NCI-H2081 treated with DMSO at 0.1 percent for 48 hours (cell line): ENCODE data around the gene TMEM185A.
"Not testable (repeated sequence)": the region's sequence is repeated elsewhere in the genome, so short reads cannot be mapped to it uniquely, and the experiment has no call there.

Experiments
- DNase-seq: peaks from one replicate; lab custom pipeline; 2025; lab: John Stamatoyannopoulos, UW

TMEM185A gene

DNA sequence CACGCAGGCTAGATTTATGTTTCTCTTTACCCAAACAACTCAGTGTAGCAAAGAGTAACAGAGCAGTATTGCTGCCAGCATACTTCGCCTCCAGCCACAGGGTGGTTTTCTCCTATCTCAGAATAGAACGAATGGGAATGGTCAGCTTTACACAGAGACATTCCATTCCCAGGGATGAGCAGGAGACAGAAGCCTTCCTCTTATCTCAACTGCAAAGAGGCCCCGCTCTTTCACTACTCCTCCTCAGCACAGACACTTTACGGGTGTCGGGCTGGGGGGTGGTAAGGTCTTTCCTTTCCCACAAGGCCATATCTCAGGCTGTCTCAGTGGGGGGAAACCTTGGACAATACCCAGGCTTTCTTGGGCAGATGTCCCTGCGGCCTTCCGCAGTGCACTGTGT, 4.8 kb downstream of the TMEM185A start:
- not testable (repeated sequence) for DNase-seq

DNA sequence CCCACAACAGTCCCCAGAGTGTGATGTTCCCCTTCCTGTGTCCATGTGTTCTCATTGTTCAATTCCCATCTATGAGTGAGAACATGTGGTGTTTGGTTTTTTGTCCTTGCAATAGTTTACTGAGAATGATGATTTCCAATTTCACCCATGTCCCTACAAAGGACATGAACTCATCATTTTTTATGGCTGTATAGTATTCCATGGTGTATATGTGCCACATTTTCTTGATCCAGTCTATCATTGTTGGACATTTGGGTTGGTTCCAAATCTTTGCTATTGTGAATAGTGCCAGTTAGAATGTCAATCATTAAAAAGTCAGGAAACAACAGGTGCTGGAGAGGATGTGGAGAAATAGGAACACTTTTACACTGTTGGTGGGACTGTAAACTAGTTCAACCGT, 11.9 kb downstream of the TMEM185A start:
- not testable (repeated sequence) for DNase-seq

- no peak for DNase-seq
Observed at GRCh38 chrX:149618871-149619270, 12.7 kb downstream of the TMEM185A start.

GRCh38 chrX:149611623-149612175, 19.9 kb downstream of the TMEM185A start:
- DNase-seq, result no peak

GRCh38 chrX:149610511-149610910, 21.1 kb downstream of the TMEM185A start:
- DNase-seq, result no peak

GRCh38 chrX:149607699-149608098, 23.9 kb downstream of the TMEM185A start:
- DNase-seq, result no peak

DNA sequence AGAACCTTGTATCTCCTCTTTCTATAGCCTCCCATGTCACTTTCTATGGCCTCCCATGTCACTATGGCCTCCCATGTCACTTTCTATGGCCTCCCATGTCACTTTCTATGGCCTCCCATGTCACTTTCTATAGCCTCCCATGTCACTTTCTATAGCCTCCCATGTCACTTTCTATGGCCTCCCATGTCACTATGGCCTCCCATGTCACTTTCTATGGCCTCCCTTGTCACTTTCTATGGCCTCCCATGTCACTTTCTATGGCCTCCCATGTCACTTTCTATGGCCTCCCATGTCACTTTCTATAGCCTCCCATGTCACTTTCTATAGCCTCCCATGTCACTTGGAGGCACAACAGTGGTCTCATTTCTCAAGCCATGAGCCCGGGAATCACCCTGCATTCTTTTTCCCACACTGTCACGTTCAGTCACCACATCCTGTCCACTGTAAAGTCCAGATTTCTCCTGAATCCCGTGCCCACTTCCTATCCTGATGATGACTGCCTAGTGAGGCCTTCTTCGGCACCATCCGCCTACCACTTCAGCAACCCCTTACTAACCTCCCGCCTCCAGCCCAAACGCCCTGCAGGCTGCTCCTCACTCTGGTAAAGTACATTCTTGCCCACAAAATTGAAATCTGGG, 26.2 kb downstream of the TMEM185A start:
- not testable (repeated sequence) for DNase-seq

DNA sequence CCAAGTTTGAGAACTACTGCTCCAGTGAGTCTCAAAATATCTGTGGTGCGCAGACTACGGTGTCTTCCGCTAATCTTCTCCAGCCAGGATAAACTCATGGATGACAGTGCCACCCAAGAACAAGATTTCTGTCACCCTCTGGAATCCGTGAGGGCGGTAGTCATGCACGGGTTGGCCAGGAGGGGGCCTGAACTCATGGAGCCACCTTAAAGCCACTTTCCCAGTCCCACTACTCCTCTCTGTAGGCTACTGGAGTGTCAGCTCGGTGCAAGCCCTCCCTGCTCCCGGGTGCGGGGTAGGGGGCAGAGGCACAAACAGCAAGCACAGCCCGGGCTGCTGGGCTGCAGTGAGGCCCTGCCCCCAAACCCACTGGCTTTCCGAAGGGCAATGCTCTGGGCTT, 33.0 kb downstream of the TMEM185A start:
- not testable (repeated sequence) for DNase-seq

DNA sequence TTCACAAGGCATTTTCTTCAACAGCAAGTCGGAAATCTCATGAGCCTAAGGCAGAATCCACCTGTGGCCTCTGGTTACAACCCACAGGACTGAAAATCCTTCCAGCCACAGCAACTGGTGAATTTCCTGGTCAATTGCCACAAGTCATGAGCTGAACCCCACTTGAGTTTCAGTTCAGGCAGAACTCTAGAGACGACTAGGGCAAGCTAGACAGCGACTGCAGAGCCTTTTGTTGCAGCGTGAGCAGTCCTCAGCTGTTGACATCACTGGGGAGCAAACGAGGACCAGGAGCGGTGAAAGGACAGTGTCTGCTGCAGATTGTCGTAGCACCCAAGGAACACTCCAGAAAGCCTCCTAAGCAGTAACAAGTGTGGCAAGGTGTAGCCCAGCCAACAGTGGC, 35.6 kb downstream of the TMEM185A start:
- DNase-seq, result not testable (repeated sequence)

DNA sequence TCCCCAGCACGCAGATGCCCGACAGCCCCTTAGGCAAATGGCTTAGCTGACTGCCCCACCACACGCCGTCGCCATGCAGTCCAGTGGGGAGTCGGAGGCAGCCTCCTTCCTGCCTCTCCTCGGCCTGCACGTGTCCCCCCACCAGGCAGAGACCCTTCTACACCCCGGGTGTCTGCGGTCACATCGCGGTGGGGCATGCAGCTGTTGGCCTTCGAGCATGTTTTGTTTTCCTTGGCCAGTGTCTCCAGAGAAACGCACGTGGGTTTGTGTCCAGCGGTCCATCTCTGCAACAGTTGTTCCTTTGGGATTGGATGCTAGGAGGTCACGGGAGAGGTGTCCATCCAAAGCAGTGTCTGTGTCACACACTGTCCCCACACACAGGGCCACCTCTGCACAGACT, 36.4 kb downstream of the TMEM185A start, which contains the start of gene HSFX2:
Gene HSFX2, minus strand, starts transcription at position 101 of the 400 bp plus-strand sequence. CDS start 614 bp downstream, outside the sequence.
- not testable (repeated sequence) for DNase-seq

GRCh38 chrX:149590993-149591392, 40.6 kb downstream of the TMEM185A start:
- DNase-seq, result not testable (repeated sequence)

DNA sequence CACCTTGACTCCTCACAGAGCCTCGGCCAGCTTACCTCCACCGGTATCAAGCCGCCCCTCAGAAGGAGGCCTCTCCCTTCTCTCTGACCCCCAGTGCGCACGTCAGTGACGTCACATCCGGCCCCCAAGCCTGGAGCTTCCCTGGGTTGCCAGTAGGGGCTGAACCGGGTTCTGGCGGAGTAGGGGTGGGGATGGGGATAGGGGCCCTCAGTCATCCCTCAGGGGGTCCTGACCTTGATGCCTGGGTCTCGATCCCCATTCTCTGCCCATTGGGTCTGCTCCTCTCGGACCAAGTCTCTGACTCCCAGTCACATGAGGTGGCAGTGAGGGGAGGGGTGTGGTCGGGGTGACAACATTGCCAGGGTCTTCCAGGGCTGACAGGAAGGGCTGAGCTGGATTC, 44.2 kb downstream of the TMEM185A start, which contains the start of gene MAGEA9B:
Gene MAGEA9B, minus strand, starts transcription at position 101 of the 400 bp plus-strand sequence. CDS start 4,280 bp downstream, outside the sequence.
- DNase-seq, result not testable (repeated sequence)

DNA sequence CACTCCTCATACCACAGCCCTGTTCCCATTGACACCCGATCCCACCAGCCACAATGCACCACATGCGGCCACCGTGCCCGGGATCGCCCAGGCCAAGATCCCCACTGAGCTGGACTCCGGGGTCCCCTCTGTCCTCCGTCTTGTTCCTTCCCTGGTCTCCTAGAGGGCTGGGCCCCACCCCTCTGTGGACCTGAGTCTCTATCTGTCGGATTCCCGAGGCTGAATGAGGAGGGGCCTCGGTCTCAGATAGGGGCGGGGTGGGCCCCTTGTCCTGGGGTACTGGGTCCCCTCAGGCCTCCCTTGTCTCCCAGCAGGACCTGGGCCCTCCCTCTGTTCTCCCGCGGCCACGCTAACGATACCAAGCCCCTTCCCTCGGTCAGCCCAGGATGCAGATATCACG, 46.0 kb downstream of the TMEM185A start:
- DNase-seq, result not testable (repeated sequence)

GRCh38 chrX:149573456-149573855, 58.1 kb downstream of the TMEM185A start:
- DNase-seq, result not testable (repeated sequence)

- no peak for DNase-seq
Observed at GRCh38 chrX:149572743-149573142, 58.8 kb downstream of the TMEM185A start.

DNA sequence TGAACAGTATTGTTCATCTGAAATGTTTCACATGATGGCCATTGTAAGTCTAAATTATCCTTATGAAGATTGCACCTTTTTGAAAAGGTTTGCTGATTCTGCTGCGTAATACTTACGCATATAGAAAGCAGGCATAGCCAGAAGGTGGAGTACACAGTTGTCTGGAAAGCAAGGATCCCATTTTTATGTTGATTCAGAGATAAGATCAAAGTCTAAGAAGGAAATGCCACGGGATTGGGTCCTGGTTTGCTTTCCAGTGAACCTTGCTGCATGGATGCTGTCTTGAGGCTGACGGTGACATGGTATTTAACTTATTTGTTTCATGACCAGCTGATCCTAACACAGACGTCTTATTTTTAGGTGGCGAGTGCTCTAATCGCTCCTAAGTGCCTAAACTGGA, 59.8 kb downstream of the TMEM185A start:
- DNase-seq, result no peak

- no peak for DNase-seq
Observed at GRCh38 chrX:149570668-149571067, 60.9 kb downstream of the TMEM185A start.

GRCh38 chrX:149569770-149570169, 61.8 kb downstream of the TMEM185A start:
- no peak for DNase-seq

GRCh38 chrX:149568701-149569296, 62.8 kb downstream of the TMEM185A start:
- no peak for DNase-seq

GRCh38 chrX:149567621-149568417, 63.8 kb downstream of the TMEM185A start:
- no peak for DNase-seq

DNA sequence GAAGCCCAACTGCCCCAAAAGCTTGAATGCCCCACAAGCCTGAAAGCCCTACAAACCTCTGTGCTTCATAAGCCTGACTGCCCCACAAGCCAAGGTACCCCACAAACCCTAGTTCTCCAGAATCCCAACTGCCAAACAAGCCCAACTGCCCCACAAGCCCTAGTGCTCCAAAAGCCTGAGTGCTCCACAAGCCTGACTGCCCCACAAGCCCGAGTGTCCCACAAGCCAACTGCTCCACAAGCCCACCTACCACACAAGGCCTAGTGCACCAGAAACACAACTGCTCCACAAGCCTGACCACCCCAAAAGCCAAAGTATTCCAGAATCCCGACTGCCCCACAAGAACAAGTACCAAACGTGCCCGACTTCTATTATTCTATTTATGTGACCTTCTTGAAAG, 68.2 kb downstream of the TMEM185A start:
- no peak for DNase-seq

DNA sequence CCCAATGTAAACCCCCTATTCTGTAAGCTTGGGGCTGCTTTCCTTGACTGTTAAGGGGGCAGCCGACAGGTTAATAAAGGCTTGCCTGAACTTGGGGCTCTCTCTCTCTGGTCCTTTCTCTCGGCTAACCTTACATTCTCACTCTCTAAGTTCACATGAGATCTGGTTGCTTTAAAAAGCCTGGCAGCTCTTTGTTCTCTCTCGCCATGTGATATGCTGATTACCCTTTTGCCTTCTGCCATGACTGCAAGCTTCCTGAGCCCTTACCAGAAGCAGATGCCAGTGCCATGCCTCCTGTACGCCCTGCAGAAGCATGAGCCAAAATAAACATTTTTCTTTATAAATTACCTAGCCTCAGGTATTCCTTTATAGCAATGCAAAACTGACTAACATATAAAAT, 76.3 kb downstream of the TMEM185A start:
- DNase-seq, result not testable (repeated sequence)

DNA sequence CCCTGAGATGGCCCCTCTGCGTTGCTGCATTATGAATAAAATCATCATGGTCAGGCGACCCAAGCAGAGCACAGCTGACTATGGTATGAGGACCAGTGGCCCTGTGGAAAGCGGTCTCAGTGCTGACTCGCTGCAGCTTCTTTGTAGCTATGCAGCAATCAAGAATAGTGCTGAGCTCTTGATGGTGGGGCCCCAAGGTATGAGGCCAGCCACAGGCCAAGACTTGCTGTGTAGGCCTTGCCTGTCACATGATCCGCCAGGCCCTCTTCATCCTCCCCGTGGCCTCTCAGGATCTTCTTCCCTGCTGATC, 79.7 kb downstream of the TMEM185A start:
- DNase-seq, result not testable (repeated sequence)
